HepG2 (cell line): ENCODE results near the gene GGA2. TPM values are rescaled to one million over a fixed set of nuclear protein-coding genes. Genes with fewer than 3 reads are reported as not detected.

Source experiments
- FOXA3 ChIP-seq: IDR thresholded peaks from 2 replicates; pipeline ENCODE4 v1.6.1; 2016; ENCODE audit warnings: missing genetic modification reagents, missing compliant biosample characterization
- GZF1 ChIP-seq: sonication (generic); formaldehyde crosslinking; IDR thresholded peaks from 2 replicates; pipeline ENCODE4 v1.5.1; 2020; ENCODE audit warnings: mild to moderate bottlenecking, missing genetic modification reagents
- JUND ChIP-seq: sonication (generic); formaldehyde crosslinking; IDR thresholded peaks from 2 replicates; pipeline ENCODE4 v1.8.0; 2022; ENCODE audit warnings: mild to moderate bottlenecking, missing genetic modification reagents
- KDM4B ChIP-seq: sonication (generic); formaldehyde crosslinking; IDR thresholded peaks from 2 replicates; pipeline ENCODE4 v1.4.0; 2020; ENCODE audit warnings: missing genetic modification reagents
- MTA3 ChIP-seq: sonication (generic); formaldehyde crosslinking; IDR thresholded peaks from 2 replicates; pipeline ENCODE4 v1.4.0; 2020; ENCODE audit warnings: missing genetic modification reagents
- NR2F1 ChIP-seq, 2 experiments: fragments of 450-650 bp in 1 of 2; formaldehyde crosslinking in 1 of 2; IDR thresholded peaks; 2 replicates each; pipeline versions ENCODE4 v1.5.0 to v1.6.1; 2016 to 2020; ENCODE audit warnings: mild to moderate bottlenecking in 1 of 2, missing compliant biosample characterization in 1 of 2, missing genetic modification reagents in 1 of 2, moderate library complexity in 1 of 2
- SOX13 ChIP-seq, 3 experiments: fragments of 450-650 bp in 1 of 3; sonication (generic) in 1 of 3; formaldehyde crosslinking in 1 of 3; IDR thresholded peaks in 2 of 3; conservative IDR thresholded peaks in 1 of 3; 2 replicates each; pipeline versions ENCODE4 v1.5.0 to v1.6.1; 2016 to 2020; ENCODE audit warnings: antibody characterized with exemption in 1 of 3, mild to moderate bottlenecking in 1 of 3, missing compliant biosample characterization in 1 of 3, missing genetic modification reagents in 1 of 3, moderate library complexity in 1 of 3
- STAG1 ChIP-seq: sonication (generic); formaldehyde crosslinking; IDR thresholded peaks from 2 replicates; pipeline ENCODE4 v1.4.0; 2020; ENCODE audit warnings: missing genetic modification reagents
- TAF15 ChIP-seq: fragments of 200-400 bp; formaldehyde crosslinking; IDR thresholded peaks from one replicate; pipeline ENCODE4 v1.6.1; 2018; ENCODE audit warnings: mild to moderate bottlenecking, low read depth, low read length; ENCODE audit not compliant: poor library complexity, severe bottlenecking
- ZBTB26 ChIP-seq: IDR thresholded peaks from 2 replicates; pipeline ENCODE4 v1.6.1; 2016; ENCODE audit warnings: missing compliant biosample characterization, missing genetic modification reagents, borderline replicate concordance
- ZBTB7A ChIP-seq: sonication (generic); formaldehyde crosslinking; IDR thresholded peaks from 2 replicates; pipeline ENCODE4 v1.8.0; 2022; ENCODE audit warnings: mild to moderate bottlenecking, missing genetic modification reagents
- ZNF142 ChIP-seq: sonication (generic); formaldehyde crosslinking; IDR thresholded peaks from 2 replicates; pipeline ENCODE4 v1.4.0; 2020; ENCODE audit warnings: missing genetic modification reagents
- ZNF75D ChIP-seq: sonication (generic); formaldehyde crosslinking; IDR thresholded peaks from 2 replicates; pipeline ENCODE4 v1.8.1; 2023; ENCODE audit warnings: missing genetic modification reagents, mild to moderate bottlenecking, borderline replicate concordance
- ZNF773 ChIP-seq: sonication (generic); formaldehyde crosslinking; IDR thresholded peaks from 2 replicates; pipeline ENCODE4 v1.4.0; 2020; ENCODE audit warnings: missing genetic modification reagents, borderline replicate concordance
- ZNF891 ChIP-seq: sonication (generic); formaldehyde crosslinking; IDR thresholded peaks from 2 replicates; pipeline ENCODE4 v1.5.0; 2020; ENCODE audit warnings: mild to moderate bottlenecking, missing genetic modification reagents
- ZSCAN29 ChIP-seq: sonication (generic); formaldehyde crosslinking; conservative IDR thresholded peaks from 2 replicates; pipeline ENCODE4 v1.4.0; 2020; ENCODE audit warnings: mild to moderate bottlenecking, missing genetic modification reagents
- polyA plus RNA-seq, 8 experiments: library from polyadenylated mRNA; depleted of rRNA in 3 of 8; stranded (reverse) in 7 of 8; unstranded in 1 of 8; fragments of >200 nt; fragmentation: Illumina TruSeq in 4 of 8; extraction: Trizol in 4 of 8; gene quantifications; 2 replicates each; pipeline versions ENCODE4 v1.2.1 to v1.2.3, GENCODE V29; 2011 to 2016; ENCODE audit warnings: low read depth in 4 of 8, missing spikeins in 1 of 8, mixed read lengths in 1 of 8; ENCODE audit not compliant: insufficient read depth in 1 of 8
- total RNA-seq, 5 experiments: library from RNA; depleted of rRNA; stranded (reverse); fragments of >200 nt; fragmentation: Illumina TruSeq; extraction: Trizol; gene quantifications; 2 replicates each; pipeline ENCODE4 v1.2.3, GENCODE V29; 2016; ENCODE audit warnings: low read depth in 1 of 5
- TF ChIP-seq, protein P1 (sequence below): sonication (generic); formaldehyde crosslinking; IDR thresholded peaks from 2 replicates; pipeline ENCODE4 v1.5.0; 2020; ENCODE audit warnings: mild to moderate bottlenecking, low read depth, missing genetic modification reagents, borderline replicate concordance
- TF ChIP-seq, protein P2 (sequence below): sonication (generic); formaldehyde crosslinking; IDR thresholded peaks from 2 replicates; pipeline ENCODE4 v1.9.0; 2021; ENCODE audit warnings: missing genetic modification reagents, borderline replicate concordance

GGA2 gene
- total and polyA plus RNA-seq, 2 of the 13 experiments (the other 11 are each of a cell fraction or from before 2014, with no cell fraction given): 51.5 to 69.8 TPM

- TF ChIP-seq ZNF142 (CRISPR knock-in tag) (peak; percentile 22; the same call in 1 of the 2 replicates), MTA3 (CRISPR knock-in tag) (no peak), ZNF773 (CRISPR knock-in tag) (no peak), FOXA3 (CRISPR knock-in tag) (peak; percentile 100), STAG1 (CRISPR knock-in tag) (no peak), ZBTB7A (CRISPR knock-in tag) (no peak), ZNF891 (CRISPR knock-in tag) (no peak), ZNF75D (CRISPR knock-in tag) (no peak), GZF1 (CRISPR knock-in tag) (no peak), ZBTB26 (CRISPR knock-in tag) (0 out of 2 replicates have a peak, but pooled peaks have one; percentile 23), NR2F1 (CRISPR knock-in tag; IDR thresholded peaks at IDR 0.05) (peak; percentile 87 to 89; a peak in 3 of 4 replicates), JUND (CRISPR knock-in tag) (peak; percentile 88; the same call in 1 of the 2 replicates), KDM4B (CRISPR knock-in tag) (peak; percentile 99), ZSCAN29 (0 out of 2 replicates have a peak, but pooled peaks have one; percentile 73), SOX13 (IDR thresholded peaks at IDR 0.05) (peak; percentile 85), SOX13 (CRISPR knock-in tag; conservative IDR thresholded peaks at IDR 0.05 in 1 of 2, IDR thresholded peaks at IDR 0.05 in 1 of 2) (peak in 1 of 2 experiments; percentile 99; a peak in 2 of 4 replicates), TAF15 (no peak)
- TF ChIP-seq, protein P1, sequence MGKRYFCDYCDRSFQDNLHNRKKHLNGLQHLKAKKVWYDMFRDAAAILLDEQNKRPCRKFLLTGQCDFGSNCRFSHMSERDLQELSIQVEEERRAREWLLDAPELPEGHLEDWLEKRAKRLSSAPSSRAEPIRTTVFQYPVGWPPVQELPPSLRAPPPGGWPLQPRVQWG: no peak
- TF ChIP-seq, protein P2, sequence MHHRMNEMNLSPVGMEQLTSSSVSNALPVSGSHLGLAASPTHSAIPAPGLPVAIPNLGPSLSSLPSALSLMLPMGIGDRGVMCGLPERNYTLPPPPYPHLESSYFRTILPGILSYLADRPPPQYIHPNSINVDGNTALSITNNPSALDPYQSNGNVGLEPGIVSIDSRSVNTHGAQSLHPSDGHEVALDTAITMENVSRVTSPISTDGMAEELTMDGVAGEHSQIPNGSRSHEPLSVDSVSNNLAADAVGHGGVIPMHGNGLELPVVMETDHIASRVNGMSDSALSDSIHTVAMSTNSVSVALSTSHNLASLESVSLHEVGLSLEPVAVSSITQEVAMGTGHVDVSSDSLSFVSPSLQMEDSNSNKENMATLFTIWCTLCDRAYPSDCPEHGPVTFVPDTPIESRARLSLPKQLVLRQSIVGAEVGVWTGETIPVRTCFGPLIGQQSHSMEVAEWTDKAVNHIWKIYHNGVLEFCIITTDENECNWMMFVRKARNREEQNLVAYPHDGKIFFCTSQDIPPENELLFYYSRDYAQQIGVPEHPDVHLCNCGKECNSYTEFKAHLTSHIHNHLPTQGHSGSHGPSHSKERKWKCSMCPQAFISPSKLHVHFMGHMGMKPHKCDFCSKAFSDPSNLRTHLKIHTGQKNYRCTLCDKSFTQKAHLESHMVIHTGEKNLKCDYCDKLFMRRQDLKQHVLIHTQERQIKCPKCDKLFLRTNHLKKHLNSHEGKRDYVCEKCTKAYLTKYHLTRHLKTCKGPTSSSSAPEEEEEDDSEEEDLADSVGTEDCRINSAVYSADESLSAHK: no peak
These were observed 29.9 kb upstream of the GGA2 start (continued) for GRCh38 chr16:23539984-23540816.
